ENCODE measurements around the gene CNTNAP4.

The CNTNAP4 gene

DNA sequence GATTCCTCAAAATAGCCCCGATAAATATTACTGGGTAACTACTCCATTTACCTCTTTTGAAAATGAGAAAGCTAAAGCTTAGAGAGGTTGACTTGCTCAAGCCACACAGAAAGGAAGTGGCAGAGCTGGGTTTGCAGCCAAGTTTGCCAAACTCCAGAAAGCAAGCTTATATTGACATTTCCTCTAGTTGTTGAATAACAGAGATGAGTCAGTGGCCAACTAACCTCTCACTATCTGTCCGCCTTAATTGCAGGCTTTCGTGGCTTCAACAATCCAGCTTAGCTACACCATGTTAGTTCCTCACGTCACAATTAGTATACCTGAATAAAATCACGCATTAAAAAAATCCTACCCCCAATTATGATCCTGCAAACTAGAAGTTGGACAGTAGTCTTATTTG lies 151.7 kb downstream of the CNTNAP4 start:
- no peaks in the 10 kb centered on the region for H3K4me1 Mint-ChIP-seq
- no peak overlapping the region for H3K27ac Mint-ChIP-seq
- no peaks in the 10 kb centered on the region for H3K27me3 Mint-ChIP-seq
- no peak for ATAC-seq
- no peaks in the 10 kb centered on the region for H3K9me3 Mint-ChIP-seq
- no peak overlapping the region for H3K4me3 Mint-ChIP-seq
- no peaks in the 10 kb centered on the region for H3K36me3 Mint-ChIP-seq

DNA sequence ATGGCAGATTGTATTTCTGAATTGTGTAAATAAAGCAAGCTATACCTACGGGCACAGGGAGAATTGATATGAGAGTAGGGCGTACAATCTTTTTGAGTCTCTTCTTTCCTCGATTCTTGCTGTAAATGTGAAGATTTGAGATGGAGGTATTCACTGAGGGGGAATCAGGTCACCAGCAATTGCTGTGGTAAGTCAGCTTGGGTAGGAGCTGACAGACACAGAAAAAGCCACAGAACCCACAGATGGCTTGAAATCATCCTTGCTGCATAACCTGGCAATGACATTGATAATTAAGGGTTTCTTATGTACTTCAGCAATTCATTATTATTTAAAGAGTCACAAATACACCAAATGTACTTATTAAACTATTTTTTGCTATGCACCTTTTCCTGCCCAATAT lies 164.2 kb downstream of the CNTNAP4 start:
- H3K4me3 Mint-ChIP-seq, result no peak overlapping the region
- ATAC-seq, result no peak
- no peaks in the 10 kb centered on the region for H3K4me1 Mint-ChIP-seq
- H3K27ac Mint-ChIP-seq, result no peak overlapping the region
- H3K27me3 Mint-ChIP-seq, result no peaks in the 10 kb centered on the region
- H3K9me3 Mint-ChIP-seq, result no peaks in the 10 kb centered on the region
- H3K36me3 Mint-ChIP-seq, result no peaks in the 10 kb centered on the region

DNA sequence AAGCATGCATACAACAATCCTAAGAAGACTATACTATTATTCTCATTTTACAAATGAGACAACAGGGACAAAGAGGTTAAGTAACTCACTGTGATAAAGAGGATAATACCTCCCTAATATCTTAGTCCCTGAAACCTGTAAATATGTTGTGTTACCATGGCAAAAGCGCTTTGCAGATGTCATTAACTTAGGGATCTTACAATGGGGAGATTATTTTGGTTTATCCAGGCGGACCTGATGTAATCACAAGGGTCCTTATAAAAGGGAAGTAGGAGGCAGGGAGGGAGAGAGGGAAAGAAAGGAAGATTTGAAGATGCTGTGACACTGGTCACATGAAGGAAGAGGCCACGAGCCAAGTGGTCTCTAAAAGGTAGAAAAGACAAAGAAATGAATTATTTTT lies 164.7 kb downstream of the CNTNAP4 start:
- no peak overlapping the region for H3K4me3 Mint-ChIP-seq
- H3K27ac Mint-ChIP-seq, result no peak overlapping the region
- no peaks in the 10 kb centered on the region for H3K9me3 Mint-ChIP-seq
- ATAC-seq, result no peak
- H3K36me3 Mint-ChIP-seq, result no peaks in the 10 kb centered on the region
- H3K4me1 Mint-ChIP-seq, result no peaks in the 10 kb centered on the region
- no peaks in the 10 kb centered on the region for H3K27me3 Mint-ChIP-seq

DNA sequence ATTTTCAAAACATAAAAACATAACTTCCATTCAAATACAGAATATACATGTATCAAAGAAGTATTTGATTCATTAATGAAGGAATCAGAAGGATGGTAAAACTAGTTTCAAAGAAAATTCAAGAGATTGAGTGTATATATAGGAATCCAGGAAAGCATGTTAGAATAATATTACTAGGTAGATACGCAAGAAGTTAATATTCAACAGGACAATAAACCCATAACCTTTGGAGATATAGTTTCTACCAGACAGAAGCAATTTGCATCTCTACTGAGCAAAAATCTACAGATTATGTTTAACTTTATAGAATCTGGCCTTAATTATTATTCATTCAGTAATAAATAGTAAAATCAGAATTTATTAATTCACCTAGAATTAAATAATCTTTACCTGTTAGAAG lies 166.8 kb downstream of the CNTNAP4 start:
- Mint-ChIP-seq H3K4me1 (no peaks in the 10 kb centered on the region), H3K27me3 (no peaks in the 10 kb centered on the region), H3K9me3 (no peaks in the 10 kb centered on the region), H3K4me3 (no peak overlapping the region), H3K27ac (no peak overlapping the region), H3K36me3 (no peaks in the 10 kb centered on the region)
- no peak for ATAC-seq

DNA sequence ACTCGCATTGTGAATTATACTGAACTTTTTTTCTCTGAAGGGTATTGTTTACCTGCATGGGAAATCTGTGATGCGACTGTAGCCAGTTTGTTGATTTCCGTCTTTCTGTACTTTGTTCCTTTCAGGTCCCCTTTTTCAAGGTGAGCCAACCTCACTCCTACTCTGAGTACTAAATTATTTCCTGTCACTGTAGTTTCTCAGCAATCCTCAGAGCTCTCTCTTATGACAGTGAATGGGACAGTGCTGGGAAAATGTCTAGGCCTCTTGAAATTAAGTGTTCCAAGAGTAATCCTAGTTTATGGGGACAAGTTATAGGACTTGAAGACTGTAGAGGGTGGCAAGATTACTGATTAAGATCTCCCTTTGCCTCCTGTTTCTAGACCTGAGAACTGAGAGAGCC lies 167.6 kb downstream of the CNTNAP4 start:
- Mint-ChIP-seq H3K27me3 (no peaks in the 10 kb centered on the region), H3K9me3 (no peaks in the 10 kb centered on the region), H3K4me3 (no peak overlapping the region), H3K4me1 (no peaks in the 10 kb centered on the region), H3K27ac (no peak overlapping the region), H3K36me3 (no peaks in the 10 kb centered on the region)
- no peak for ATAC-seq

DNA sequence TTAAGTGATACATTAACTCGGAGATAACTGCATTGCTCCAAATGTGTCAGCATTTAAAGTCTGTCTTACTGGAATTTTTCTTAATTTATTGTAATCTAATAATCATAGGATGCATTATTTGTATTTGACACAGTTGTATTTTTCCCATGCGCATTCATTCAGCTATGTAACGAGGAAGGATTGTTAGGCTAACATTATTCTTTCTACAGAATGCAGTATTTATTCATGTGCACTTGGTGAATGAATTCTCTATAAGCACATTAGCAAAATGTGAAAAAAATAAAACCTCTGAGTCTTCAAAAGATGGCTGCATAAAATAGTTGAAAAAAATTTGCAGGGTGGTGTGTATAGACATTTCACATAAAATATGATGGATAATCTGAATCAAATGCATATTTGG lies 168.6 kb downstream of the CNTNAP4 start:
- no peaks in the 10 kb centered on the region for H3K27me3 Mint-ChIP-seq
- no peak overlapping the region for H3K4me3 Mint-ChIP-seq
- no peaks in the 10 kb centered on the region for H3K9me3 Mint-ChIP-seq
- H3K4me1 Mint-ChIP-seq, result no peaks in the 10 kb centered on the region
- H3K27ac Mint-ChIP-seq, result no peak overlapping the region
- no peak for ATAC-seq
- no peaks in the 10 kb centered on the region for H3K36me3 Mint-ChIP-seq

DNA sequence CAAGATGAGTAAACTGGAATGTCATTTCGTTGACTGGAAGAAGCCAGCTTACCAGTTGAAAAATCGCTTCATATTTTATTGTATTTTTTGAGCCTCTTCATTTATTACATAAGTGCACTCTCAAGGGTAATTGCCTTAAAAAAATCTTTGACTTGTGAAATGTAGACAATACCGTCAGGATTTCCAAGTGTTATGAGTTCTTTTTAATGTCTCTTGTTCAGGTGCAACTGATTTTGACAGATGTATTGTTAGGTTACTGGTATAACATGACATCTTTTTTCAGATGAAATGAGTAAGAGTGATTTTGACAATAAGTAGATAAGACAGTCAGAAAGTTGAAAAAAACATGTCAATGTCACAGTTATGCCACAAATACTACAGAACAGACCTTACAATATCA lies 169.1 kb downstream of the CNTNAP4 start:
- no peaks in the 10 kb centered on the region for H3K36me3 Mint-ChIP-seq

DNA sequence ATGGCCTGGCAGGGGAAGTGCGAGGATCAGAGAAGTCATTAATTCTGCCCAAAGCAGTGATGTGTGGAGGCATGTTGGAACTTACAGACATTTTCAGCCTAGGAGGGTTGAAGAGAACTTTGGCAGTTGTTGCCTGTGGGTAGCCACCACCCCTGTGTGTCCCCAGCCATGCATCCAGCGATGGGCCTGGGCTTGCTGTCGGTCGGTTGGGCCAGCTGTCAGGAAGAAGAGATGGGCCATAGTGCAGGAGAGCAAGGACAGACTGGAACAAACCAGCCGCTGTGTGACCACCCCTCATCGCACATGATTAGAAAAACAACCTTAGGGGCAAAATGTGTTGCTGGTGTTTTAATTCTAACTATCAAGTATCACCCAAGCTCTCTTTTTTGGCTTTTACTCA lies 173.7 kb downstream of the CNTNAP4 start:
- no peaks in the 10 kb centered on the region for H3K36me3 Mint-ChIP-seq
- no peak overlapping the region for H3K27ac Mint-ChIP-seq
- no peak for ATAC-seq
- no peak overlapping the region for H3K4me3 Mint-ChIP-seq
- H3K27me3 Mint-ChIP-seq, result no peaks in the 10 kb centered on the region
- H3K9me3 Mint-ChIP-seq, result no peaks in the 10 kb centered on the region
- H3K4me1 Mint-ChIP-seq, result no peaks in the 10 kb centered on the region

More for the DNA sequence above, 169.1 kb downstream of the CNTNAP4 start:
- Mint-ChIP-seq H3K27me3 (no peaks in the 10 kb centered on the region), H3K9me3 (no peaks in the 10 kb centered on the region), H3K4me1 (no peaks in the 10 kb centered on the region), H3K27ac (no peak overlapping the region), H3K4me3 (no peak overlapping the region)
- no peak for ATAC-seq

DNA sequence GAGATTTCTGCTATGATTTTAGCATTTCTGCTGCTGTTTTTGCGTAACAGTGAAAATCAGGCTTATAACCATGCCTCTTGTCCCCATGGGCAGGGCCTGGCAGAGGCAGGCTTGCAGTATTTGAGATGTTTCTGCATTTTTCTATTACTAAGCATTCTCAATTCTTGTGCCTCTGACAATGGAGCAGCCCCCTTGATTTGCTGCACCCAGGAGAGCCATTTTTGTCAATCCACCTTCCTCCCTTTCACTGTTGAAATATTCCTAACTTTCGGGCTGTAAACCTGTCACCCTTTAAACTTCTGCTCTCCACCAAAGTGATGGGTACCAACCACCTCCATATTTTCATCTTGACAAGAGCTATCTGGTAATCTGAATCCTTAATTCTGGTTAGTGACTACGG lies 178.1 kb downstream of the CNTNAP4 start:
- Mint-ChIP-seq H3K4me1 (no peaks in the 10 kb centered on the region), H3K27ac (no peak overlapping the region), H3K27me3 (no peaks in the 10 kb centered on the region), H3K36me3 (no peaks in the 10 kb centered on the region), H3K9me3 (no peaks in the 10 kb centered on the region), H3K4me3 (no peak overlapping the region)
- ATAC-seq, result no peak

DNA sequence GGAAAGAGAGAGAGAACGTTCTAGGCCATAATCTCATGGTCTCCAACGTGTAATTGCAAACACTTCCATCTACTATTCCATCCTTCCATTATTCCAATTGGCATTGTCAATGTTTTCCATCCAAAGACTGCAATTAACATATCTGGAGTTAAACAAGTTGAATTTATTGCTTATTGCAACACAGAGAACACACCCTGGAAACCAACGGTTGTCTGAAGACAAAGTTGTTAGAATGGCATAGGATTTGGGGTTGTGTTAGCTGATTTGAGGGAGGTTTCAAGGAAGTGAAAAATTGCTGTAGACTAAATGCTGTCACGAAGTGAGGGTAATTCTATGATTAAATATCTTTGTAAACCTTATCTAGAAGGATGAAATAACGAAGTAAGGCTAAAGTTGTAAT lies 178.8 kb downstream of the CNTNAP4 start:
- H3K27ac Mint-ChIP-seq, result no peak overlapping the region
- H3K27me3 Mint-ChIP-seq, result no peaks in the 10 kb centered on the region
- no peak overlapping the region for H3K4me3 Mint-ChIP-seq
- no peak for ATAC-seq
- no peaks in the 10 kb centered on the region for H3K9me3 Mint-ChIP-seq
- no peaks in the 10 kb centered on the region for H3K36me3 Mint-ChIP-seq
- H3K4me1 Mint-ChIP-seq, result no peaks in the 10 kb centered on the region

DNA sequence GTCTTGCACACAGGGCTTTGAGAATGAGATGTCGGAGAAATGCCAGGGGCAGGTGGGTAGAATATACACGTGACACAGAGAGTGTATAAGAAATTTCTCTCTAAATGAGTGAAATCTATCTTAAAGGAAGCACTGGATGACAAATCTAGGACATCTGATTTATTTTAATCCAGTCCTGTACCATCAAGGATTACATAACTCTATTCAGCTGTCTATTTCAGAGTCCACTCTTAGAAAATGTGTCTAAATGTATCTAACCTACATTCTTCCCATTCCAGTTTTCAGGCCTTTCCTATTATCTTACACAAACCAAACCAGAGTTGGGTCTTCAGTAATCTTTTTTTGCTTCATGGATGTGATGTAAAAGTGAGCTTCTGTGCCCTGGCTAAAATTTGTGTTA lies 181.9 kb downstream of the CNTNAP4 start:
- ATAC-seq, result no peak
- Mint-ChIP-seq H3K4me1 (no peaks in the 10 kb centered on the region), H3K36me3 (no peaks in the 10 kb centered on the region), H3K9me3 (no peaks in the 10 kb centered on the region), H3K27ac (no peak overlapping the region), H3K27me3 (no peaks in the 10 kb centered on the region), H3K4me3 (no peak overlapping the region)

DNA sequence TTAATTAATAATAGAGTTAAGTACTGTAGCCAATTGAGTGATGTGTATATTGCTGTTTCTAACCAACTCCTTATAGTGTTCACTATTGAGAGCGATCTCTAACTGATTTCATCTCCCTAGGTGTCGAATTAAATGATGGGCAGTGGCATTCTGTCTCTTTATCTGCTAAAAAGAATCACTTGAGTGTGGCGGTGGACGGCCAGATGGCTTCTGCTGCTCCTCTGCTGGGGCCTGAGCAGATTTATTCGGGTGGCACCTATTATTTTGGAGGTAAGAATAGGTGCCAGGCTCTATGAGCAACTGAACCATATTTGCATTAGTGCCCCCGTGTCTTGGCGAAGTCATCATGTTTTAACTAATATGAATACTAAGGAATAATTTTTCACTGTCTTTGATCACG lies 184.6 kb downstream of the CNTNAP4 start:
- no peaks in the 10 kb centered on the region for H3K4me1 Mint-ChIP-seq
- H3K27me3 Mint-ChIP-seq, result no peaks in the 10 kb centered on the region
- no peak overlapping the region for H3K27ac Mint-ChIP-seq
- no peak overlapping the region for H3K4me3 Mint-ChIP-seq
- H3K36me3 Mint-ChIP-seq, result no peaks in the 10 kb centered on the region
- ATAC-seq, result no peak
- no peaks in the 10 kb centered on the region for H3K9me3 Mint-ChIP-seq

DNA sequence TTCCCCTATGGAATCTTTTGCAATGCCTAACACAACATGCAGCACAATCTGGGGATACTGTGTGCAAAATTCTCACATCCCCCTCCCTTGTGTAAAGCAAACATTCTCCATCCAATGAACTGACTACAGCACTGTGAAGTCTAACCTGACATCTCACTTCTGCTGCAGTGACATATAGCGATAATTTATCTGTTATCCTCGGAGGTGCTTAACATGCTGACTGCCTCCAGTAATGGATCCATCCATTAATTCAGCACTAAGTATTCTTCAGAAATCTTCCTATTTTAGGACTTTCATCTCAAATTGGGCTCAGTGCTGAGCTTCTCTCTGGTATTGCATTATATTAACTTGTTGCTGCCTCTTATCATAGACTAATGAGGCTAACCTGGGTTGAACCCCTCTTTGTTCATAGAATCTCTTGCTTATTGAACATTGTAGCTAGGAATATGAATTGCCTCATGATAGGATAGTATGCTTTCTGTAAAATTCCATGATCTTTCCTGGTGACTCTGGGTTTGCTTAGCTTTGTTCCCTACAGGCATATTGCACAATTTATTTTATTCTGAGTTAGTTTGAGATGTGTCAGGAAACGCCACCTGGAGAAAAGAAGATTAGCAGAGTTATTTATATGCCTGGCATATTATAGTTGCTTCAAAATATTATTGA lies 187.9 kb downstream of the CNTNAP4 start:
- Mint-ChIP-seq H3K27ac (no peak overlapping the region), H3K4me3 (no peak overlapping the region), H3K36me3 (no peaks in the 10 kb centered on the region), H3K4me1 (no peaks in the 10 kb centered on the region), H3K9me3 (no peaks in the 10 kb centered on the region), H3K27me3 (no peaks in the 10 kb centered on the region)
- ATAC-seq, result no peak

DNA sequence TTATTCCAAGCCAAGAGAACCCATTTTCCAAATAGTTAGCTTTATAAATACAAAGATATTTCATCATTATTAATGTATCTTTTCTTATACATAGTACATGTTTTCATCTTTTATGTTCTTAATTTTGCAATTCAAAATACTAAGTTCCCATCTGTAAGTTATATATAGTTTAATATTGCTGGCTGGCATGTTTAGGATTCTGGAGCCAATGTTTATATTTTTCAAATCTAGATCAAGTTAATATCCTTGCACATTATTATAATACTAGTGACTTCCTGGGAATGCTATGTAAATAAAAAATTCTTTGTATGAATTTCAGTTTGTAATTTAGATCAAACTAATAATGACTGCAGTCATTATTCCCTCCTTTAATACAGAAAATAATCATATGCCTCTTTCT lies 189.7 kb downstream of the CNTNAP4 start:
- peaks cover 4% of the 10 kb centered on the region for H3K9me3 Mint-ChIP-seq
- H3K27me3 Mint-ChIP-seq, result no peaks in the 10 kb centered on the region
- ATAC-seq, result no peak
- no peaks in the 10 kb centered on the region for H3K36me3 Mint-ChIP-seq
- H3K4me3 Mint-ChIP-seq, result no peak overlapping the region
- no peak overlapping the region for H3K27ac Mint-ChIP-seq
- no peaks in the 10 kb centered on the region for H3K4me1 Mint-ChIP-seq

DNA sequence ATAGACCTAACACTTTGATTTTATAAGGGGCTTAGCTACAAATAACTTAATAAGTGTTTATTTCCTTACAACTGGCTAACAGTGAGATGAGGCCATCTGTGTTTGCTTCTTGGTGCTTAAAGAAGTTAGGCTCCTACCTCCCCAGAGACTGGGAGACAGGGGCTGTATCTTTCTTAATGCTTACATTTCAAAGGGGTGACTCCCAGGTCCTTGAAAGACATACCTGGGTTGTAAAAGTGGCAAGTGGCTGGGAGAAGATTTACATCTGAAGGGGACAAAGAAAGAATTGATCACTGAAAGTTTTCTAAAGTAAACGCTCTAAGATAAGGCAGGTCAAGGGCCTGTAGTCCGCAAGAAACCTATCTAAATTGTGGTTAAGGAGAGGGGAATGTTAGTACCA lies 196.8 kb downstream of the CNTNAP4 start:
- Mint-ChIP-seq H3K4me1 (no peaks in the 10 kb centered on the region), H3K27ac (no peak overlapping the region), H3K9me3 (peaks cover 5% of the 10 kb centered on the region), H3K27me3 (no peaks in the 10 kb centered on the region), H3K4me3 (no peak overlapping the region), H3K36me3 (no peaks in the 10 kb centered on the region)
- no peak for ATAC-seq

DNA sequence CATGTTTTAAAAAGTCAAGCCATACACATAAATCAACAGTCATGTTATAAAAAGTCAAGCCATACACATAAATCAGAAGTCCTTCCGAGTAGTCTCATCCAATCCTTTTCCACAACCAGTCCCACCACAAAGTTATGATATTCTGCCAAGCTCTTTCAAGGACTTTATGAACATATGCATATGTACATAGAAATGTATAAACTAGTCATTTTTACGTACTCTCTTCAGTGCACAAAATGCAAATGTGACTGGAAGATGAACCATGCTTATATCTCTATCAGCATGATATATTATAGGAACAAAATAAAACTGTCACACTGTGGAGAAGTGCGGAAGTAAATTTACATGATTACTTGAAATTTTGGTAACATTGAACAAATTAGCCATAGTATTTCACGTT lies 200.9 kb downstream of the CNTNAP4 start:
- no peaks in the 10 kb centered on the region for H3K36me3 Mint-ChIP-seq
- no peak overlapping the region for H3K4me3 Mint-ChIP-seq
- no peak for ATAC-seq
- H3K9me3 Mint-ChIP-seq, result peaks cover under 1% of the 10 kb centered on the region
- H3K27me3 Mint-ChIP-seq, result no peaks in the 10 kb centered on the region
- no peak overlapping the region for H3K27ac Mint-ChIP-seq
- no peaks in the 10 kb centered on the region for H3K4me1 Mint-ChIP-seq
